HG03095 (cell line): Measurements from ENCODE around the gene AKR1C8.

ENCODE experiments used
- ATAC-seq: cut with Tn5 transposase; IDR thresholded peaks from one replicate; pipeline ENCODE4 v1.9.1; 2021; ENCODE audit warnings: moderate library complexity; ENCODE audit not compliant: unreplicated experiment

The AKR1C8 gene

DNA sequence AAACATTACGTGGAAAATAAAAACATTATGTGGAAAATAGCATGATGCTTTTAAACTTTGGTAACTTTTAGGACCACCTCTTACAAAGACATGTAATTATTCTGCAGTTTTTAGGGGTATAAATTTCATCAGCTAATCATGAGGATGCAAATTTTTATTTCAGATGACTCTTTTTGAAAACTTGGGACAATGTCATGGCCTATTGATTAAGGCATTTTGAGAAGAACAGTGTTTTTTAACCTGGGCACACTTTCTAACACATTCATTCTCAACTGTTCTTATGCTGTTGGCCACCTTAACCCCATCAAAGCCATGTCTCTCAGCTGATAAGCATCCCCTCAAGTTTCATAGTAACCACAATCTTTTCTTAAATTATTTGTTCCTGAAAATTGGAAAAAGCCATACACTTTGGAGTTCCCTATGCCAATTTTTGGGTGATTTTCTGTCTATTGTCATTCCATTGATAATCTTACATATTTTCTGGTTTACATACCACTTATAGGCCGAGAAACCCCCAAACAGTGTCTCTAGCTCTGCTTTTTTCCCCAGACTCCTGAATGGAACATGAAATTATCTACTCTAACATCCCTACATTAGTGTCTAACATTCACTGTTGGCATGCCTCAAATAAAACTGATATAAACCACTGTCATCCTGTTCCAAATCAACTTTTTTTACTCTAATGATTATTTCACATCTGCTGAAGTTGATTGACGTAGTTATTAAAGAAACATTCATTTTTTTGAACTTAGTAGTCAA lies 76.1 kb downstream of the AKR1C8 start:
- ATAC-seq = no peak

DNA sequence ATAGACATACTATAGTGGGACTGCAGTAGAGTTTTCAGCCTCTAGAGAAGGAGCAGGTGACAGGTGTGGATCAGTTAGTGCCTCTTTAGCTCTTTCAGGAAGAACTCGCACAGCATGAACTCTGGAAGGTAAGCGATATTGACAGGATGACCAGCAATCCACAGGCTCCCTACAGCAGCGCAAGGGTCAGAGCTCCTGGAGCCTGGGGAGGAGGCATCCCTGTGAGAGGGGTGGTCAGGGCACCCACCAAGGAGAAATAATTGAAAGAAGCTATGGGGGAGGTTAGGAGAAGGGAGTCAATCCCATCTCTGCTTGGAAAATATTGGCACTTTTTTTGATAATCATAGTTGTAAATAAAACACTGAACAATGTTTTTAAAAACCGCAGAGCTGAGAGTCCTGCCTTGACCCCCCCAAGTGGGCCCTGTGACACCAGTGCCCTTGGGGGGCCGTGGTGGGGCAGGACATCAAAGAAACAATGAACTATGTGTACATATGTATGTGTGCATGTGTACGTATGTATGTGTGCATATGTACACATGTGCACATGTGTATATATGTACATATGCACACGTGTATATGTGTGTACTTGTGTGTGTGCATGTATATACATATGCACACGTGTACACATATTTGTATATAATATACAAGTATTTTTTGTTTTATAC lies 77.0 kb downstream of the AKR1C8 start:
- ATAC-seq = no peak

DNA sequence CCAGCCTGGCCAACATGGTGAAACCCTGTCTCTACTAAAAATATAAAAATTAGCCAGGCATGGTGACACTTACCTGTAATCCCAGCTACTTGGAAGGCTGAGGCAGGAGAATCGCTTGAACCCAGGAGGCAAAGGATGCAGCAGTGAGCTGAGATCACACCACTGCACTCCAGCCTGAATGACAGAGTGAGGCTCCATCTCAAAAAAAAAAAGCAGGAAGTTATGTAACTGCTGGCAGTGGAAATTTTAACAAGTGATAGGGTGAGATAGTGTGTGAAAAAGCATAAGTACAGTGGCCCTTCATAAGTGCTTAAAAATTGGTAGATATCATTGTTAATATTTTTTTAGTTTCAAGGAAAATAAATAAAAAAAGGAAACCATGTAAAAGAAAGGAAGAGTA lies 78.4 kb downstream of the AKR1C8 start:
- no peak for ATAC-seq

DNA sequence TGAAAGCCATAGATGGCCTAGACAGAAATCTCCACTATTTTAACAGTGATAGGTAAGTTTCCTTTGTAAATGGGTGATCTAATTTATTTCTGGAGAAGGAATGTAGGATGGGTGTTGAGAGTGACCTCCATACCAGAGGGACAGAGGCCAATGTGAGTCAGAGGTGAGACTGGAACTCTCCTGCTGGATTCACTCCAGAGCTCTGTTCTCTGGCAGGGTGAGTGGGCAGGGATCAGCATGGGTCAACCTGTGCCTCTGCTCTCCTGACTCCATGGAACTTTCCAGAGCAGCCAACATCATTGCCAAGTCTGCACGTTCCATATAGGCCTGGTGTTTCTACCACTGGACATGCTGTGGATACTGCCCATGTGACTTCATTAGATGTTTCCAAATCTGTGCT lies 79.3 kb downstream of the AKR1C8 start:
- no peak for ATAC-seq
